K562 (cell line): ENCODE results near the gene KCNS1. TPM values are rescaled to one million over a fixed set of nuclear protein-coding genes. Genes with fewer than 3 reads are reported as not detected.

Experiments used
- ATAC-seq: fragments of 200-7000 bp; cut with Tn5 transposase; 3 replicates; pipeline ENCODE4 v1.9.1; 2020; ENCODE audit warnings: moderate library complexity
- BruUV-seq: library from RNA; stranded (reverse); fragments of 400-500 nt; replicated peaks from 2 replicates; lab custom pipeline; 2021; lab: Mats Ljungman, UMichigan
- CTCF ChIA-PET: fragments of 300-600 bp; formaldehyde crosslinking; extraction: SDS; loops from one replicate; lab custom pipeline; 2021; ENCODE audit warnings: low intra/inter-chr PET ratio; lab: Yijun Ruan, JAX
- POLR2A ChIA-PET: fragments of 300-600, 350-650 bp; sonication (Branson Sonifier 250); formaldehyde crosslinking; extraction: SDS; loops from one replicate; lab custom pipeline; 2021; ENCODE audit warnings: antibody characterized with exemption, inconsistent platforms; lab: Yijun Ruan, JAX
- DNase-seq, 4 experiments: peaks; one replicate each; pipeline versions ENCODE4 v3.0.0 to v3.0.0-alpha.2; 2011 to 2018; ENCODE audit warnings: low spot score in 3 of 4, mixed read lengths in 3 of 4; ENCODE audit errors: extremely low read depth in 1 of 4
- FAIRE-seq: peaks from 2 replicates; lab custom pipeline; 2011; peaks lifted over from hg19 to GRCh38; lab: Jason Lieb, UNC
- H2AFZ ChIP-seq: 2 replicates; pipeline ENCODE4 v1.6.0; 2011; ENCODE audit warnings: low read depth, low read length, control low read depth, inconsistent platforms
- H3K27ac ChIP-seq: fragments of 200-600 bp; 3 replicates; pipeline ENCODE4 v1.8.0; 2011; ENCODE audit warnings: low read depth, mild to moderate bottlenecking, control low read depth, inconsistent platforms, low read length, moderate library complexity, mixed read lengths; ENCODE audit errors: extremely low read depth
- H3K27me3 ChIP-seq, 2 experiments: fragments of 300-600 bp in 1 of 2; 2 replicates in 1 of 2; 3 replicates in 1 of 2; pipeline versions ENCODE4 v1.6.0 to v1.8.0; 2011; ENCODE audit warnings: inconsistent platforms in 2 of 2, low read length in 2 of 2, mild to moderate bottlenecking in 1 of 2, mixed read lengths in 1 of 2, moderate library complexity in 1 of 2; ENCODE audit not compliant: control insufficient read depth in 2 of 2, insufficient read depth in 2 of 2
- H3K36me3 ChIP-seq: fragments of 300-600 bp; 3 replicates; pipeline ENCODE4 v1.8.0; 2011; ENCODE audit warnings: mild to moderate bottlenecking, low read length, inconsistent platforms; ENCODE audit not compliant: control insufficient read depth, insufficient read depth
- H3K4me1 ChIP-seq, 2 experiments: fragments of 200-600 bp in 1 of 2; replicated peaks in 1 of 2; 2 replicates in 1 of 2; 3 replicates in 1 of 2; pipeline versions ENCODE4 v1.5.1 to v1.8.0; 2011; ENCODE audit warnings: inconsistent platforms in 2 of 2, low read length in 2 of 2, mild to moderate bottlenecking in 1 of 2, mixed read lengths in 1 of 2, moderate library complexity in 1 of 2; ENCODE audit not compliant: control insufficient read depth in 2 of 2, insufficient read depth in 2 of 2
- H3K4me2 ChIP-seq: 2 replicates; pipeline ENCODE4 v1.6.1; 2011; ENCODE audit warnings: low read length, control low read depth, inconsistent platforms, mixed read lengths; ENCODE audit not compliant: insufficient read depth
- H3K4me3 ChIP-seq: fragments of 200-600 bp; sonication (generic), shearing (Covaris generic); 2 replicates; pipeline ENCODE4 v1.5.1; 2016; ENCODE audit warnings: control low read depth, inconsistent platforms
- H3K79me2 ChIP-seq: fragments of 200-600 bp; 3 replicates; pipeline ENCODE4 v1.8.0; 2011; ENCODE audit warnings: low read length, inconsistent platforms; ENCODE audit not compliant: control insufficient read depth, insufficient read depth
- H3K9ac ChIP-seq, 2 experiments: 2 replicates each; pipeline versions ENCODE4 v1.6.0 to v1.6.1; 2011; ENCODE audit warnings: low read depth in 2 of 2, low read length in 2 of 2, control low read depth in 1 of 2, inconsistent platforms in 1 of 2, mild to moderate bottlenecking in 1 of 2, mixed read lengths in 1 of 2; ENCODE audit not compliant: insufficient read depth in 1 of 2
- H3K9me1 ChIP-seq: one replicate; pipeline ENCODE4 v1.6.0; 2011; ENCODE audit warnings: inconsistent platforms, mild to moderate bottlenecking, low read length, moderate library complexity; ENCODE audit not compliant: control insufficient read depth, insufficient read depth
- H3K9me3 ChIP-seq: replicated peaks from 2 replicates; pipeline ENCODE4 v1.5.1; 2011; ENCODE audit warnings: low read depth, low read length, inconsistent platforms; ENCODE audit not compliant: control insufficient read depth, insufficient read depth
- H4K20me1 ChIP-seq: replicated peaks from 2 replicates; pipeline ENCODE4 v1.6.1; 2011; ENCODE audit warnings: low read length, inconsistent platforms, mixed read lengths; ENCODE audit not compliant: control insufficient read depth, insufficient read depth
- ATF7 ChIP-seq: fragments of 450-650 bp; IDR thresholded peaks from 2 replicates; pipeline ENCODE4 v1.7.1; 2014; ENCODE audit warnings: mild to moderate bottlenecking, moderate library complexity
- ZBED1 ChIP-seq: IDR thresholded peaks from 2 replicates; pipeline ENCODE4 v1.6.1; 2014
- WGBS: fragments of 100-300 bp; shearing (Covaris generic); methylation state at CpG from one replicate; pipeline ENCODE4 v1.1.6; 2016; ENCODE audit warnings: low coverage, mixed read lengths; ENCODE audit not compliant: insufficient coverage; ENCODE audit errors: missing lambda C conversion rate; 5-methylcytosine and 5-hydroxymethylcytosine counted together
- in situ Hi-C: fragments of 300-500 bp; cut with MboI; formaldehyde crosslinking; loops from 4 replicates; pipeline ENCODE4 v1.15.0; 2018; ENCODE audit warnings: inconsistent platforms, mixed read lengths
- intact Hi-C: fragments of 100-400 bp; cut with micrococcal nuclease; formaldehyde crosslinking; loops from 2 replicates; pipeline ENCODE4 v1.14.2; 2022
- polyA plus RNA-seq, 8 experiments: library from polyadenylated mRNA; depleted of rRNA in 4 of 8; stranded (reverse) in 5 of 8; unstranded in 3 of 8; fragments of >200 nt; fragmentation: Nextera tagmentation in 2 of 8; fragmentation: Illumina TruSeq in 1 of 8; extraction: Ambion mirVana in 2 of 8; extraction: Trizol in 1 of 8; gene quantifications; 2 replicates each; pipeline versions ENCODE4 v1.2.1 to v1.2.3, GENCODE V29; 2011 to 2014; ENCODE audit warnings: inconsistent platforms in 1 of 8, missing spikeins in 1 of 8
- total RNA-seq, 7 experiments: library from RNA; depleted of rRNA in 6 of 7; stranded (reverse); fragments of >200 nt in 6 of 7; fragmentation: Illumina TruSeq in 2 of 7; extraction: Trizol in 2 of 7; gene quantifications; 2 replicates each; pipeline versions ENCODE4 v1.2.1 to v1.2.3, GENCODE V29; 2011 to 2021; ENCODE audit warnings: low replicate concordance in 1 of 7
- TF ChIP-seq, protein P1 (sequence below), 2 experiments: fragments of 450-650 bp; IDR thresholded peaks; 2 replicates each; pipeline ENCODE4 v1.6.1; 2018; ENCODE audit warnings: mild to moderate bottlenecking in 2 of 2, low read depth in 1 of 2; ENCODE audit not compliant: partially characterized antibody in 2 of 2
- TF ChIP-seq, protein P2 (sequence below), 3 experiments: fragments of 200-800 bp in 1 of 3; sonication (Bioruptor generic) in 1 of 3; sonication (generic) in 1 of 3; formaldehyde crosslinking in 1 of 3; IDR thresholded peaks; 2 replicates each; pipeline versions ENCODE4 v1.6.1 to v1.8.0; 2016 to 2022; ENCODE audit warnings: mild to moderate bottlenecking in 2 of 3, missing compliant biosample characterization in 2 of 3, missing genetic modification characterization in 2 of 3, missing genetic modification reagents in 1 of 3
- TF ChIP-seq, protein P3 (sequence below): sonication (generic); formaldehyde crosslinking; IDR thresholded peaks from 2 replicates; pipeline ENCODE4 v1.8.1; 2022; ENCODE audit warnings: missing genetic modification reagents
- TF ChIP-seq, protein P4 (sequence below): fragments of 250-450 bp; sonication (Bioruptor Pico); IDR thresholded peaks from 2 replicates; pipeline ENCODE4 v1.4.0; 2020

KCNS1 gene
- total and polyA plus RNA-seq, 9 of the 15 experiments (the other 6 are each of a cell fraction or from before 2014, with no cell fraction given), result not detected

DNA sequence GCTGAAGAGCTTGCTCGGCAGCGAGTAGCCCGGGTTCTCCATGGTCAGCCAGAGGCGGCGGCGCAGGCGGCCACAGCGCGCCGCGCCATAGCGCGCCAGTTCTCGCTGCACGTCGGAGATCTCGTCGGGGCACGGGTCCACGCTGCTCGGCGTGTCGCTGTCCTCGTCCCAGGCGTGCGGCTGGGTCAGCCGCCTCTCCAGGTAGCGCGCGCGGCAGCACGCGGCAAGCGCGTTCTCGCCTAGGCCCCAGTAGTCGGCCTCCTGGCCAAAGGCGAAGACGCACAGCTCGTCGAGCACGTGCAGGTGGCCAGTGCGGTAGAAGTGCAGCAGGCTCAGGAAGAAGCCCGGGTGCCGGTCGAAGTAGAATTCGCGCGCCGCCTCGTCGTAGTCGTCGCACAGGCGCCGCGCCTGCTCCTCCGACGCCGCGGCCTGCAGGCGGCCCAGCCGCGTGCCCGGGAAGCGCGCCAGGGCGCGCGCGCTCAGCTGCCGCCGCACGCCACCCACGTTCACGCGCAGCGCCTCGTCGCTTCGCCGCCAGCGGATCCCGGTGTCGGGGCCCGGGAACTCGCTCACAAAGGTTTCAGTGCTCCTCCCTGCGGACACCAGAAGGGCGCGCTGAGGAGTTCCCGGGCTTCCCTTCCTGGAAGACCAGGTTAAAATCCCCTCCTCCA, 2.7 kb downstream of the KCNS1 start:
- peaks cover 21 to 29% of the 10 kb centered on the region in 2 experiments for H3K27me3 ChIP-seq
- ChIA-PET CTCF (no interaction called here), POLR2A (no interaction called here)
- in situ Hi-C loops, result no loop called here
- no peak for DNase-seq
- H3K4me3 ChIP-seq, result no peak overlapping the region
- no peaks in the 10 kb centered on the region for H3K9me1 ChIP-seq
- no TSS peak for BruUV-seq
- TF ChIP-seq ATF7 (no peak), ZBED1 (no peak)
- TF ChIP-seq, protein P1, sequence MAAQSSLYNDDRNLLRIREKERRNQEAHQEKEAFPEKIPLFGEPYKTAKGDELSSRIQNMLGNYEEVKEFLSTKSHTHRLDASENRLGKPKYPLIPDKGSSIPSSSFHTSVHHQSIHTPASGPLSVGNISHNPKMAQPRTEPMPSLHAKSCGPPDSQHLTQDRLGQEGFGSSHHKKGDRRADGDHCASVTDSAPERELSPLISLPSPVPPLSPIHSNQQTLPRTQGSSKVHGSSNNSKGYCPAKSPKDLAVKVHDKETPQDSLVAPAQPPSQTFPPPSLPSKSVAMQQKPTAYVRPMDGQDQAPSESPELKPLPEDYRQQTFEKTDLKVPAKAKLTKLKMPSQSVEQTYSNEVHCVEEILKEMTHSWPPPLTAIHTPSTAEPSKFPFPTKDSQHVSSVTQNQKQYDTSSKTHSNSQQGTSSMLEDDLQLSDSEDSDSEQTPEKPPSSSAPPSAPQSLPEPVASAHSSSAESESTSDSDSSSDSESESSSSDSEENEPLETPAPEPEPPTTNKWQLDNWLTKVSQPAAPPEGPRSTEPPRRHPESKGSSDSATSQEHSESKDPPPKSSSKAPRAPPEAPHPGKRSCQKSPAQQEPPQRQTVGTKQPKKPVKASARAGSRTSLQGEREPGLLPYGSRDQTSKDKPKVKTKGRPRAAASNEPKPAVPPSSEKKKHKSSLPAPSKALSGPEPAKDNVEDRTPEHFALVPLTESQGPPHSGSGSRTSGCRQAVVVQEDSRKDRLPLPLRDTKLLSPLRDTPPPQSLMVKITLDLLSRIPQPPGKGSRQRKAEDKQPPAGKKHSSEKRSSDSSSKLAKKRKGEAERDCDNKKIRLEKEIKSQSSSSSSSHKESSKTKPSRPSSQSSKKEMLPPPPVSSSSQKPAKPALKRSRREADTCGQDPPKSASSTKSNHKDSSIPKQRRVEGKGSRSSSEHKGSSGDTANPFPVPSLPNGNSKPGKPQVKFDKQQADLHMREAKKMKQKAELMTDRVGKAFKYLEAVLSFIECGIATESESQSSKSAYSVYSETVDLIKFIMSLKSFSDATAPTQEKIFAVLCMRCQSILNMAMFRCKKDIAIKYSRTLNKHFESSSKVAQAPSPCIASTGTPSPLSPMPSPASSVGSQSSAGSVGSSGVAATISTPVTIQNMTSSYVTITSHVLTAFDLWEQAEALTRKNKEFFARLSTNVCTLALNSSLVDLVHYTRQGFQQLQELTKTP (IDR thresholded peaks at IDR 0.05; ENCODE audit: low read depth in 1 of 2, partially characterized antibody in 2 of 2), result no peak
- TF ChIP-seq, protein P2, sequence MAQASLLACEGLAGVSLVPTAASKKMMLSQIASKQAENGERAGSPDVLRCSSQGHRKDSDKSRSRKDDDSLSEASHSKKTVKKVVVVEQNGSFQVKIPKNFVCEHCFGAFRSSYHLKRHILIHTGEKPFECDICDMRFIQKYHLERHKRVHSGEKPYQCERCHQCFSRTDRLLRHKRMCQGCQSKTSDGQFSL (CRISPR knock-in tag; IDR thresholded peaks at IDR 0.05), result no peak
- TF ChIP-seq, protein P2 (tag; IDR thresholded peaks at IDR 0.05), result no peak
- TF ChIP-seq, protein P3, sequence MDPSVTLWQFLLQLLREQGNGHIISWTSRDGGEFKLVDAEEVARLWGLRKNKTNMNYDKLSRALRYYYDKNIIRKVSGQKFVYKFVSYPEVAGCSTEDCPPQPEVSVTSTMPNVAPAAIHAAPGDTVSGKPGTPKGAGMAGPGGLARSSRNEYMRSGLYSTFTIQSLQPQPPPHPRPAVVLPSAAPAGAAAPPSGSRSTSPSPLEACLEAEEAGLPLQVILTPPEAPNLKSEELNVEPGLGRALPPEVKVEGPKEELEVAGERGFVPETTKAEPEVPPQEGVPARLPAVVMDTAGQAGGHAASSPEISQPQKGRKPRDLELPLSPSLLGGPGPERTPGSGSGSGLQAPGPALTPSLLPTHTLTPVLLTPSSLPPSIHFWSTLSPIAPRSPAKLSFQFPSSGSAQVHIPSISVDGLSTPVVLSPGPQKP (CRISPR knock-in tag), result no peak
- TF ChIP-seq, protein P4, sequence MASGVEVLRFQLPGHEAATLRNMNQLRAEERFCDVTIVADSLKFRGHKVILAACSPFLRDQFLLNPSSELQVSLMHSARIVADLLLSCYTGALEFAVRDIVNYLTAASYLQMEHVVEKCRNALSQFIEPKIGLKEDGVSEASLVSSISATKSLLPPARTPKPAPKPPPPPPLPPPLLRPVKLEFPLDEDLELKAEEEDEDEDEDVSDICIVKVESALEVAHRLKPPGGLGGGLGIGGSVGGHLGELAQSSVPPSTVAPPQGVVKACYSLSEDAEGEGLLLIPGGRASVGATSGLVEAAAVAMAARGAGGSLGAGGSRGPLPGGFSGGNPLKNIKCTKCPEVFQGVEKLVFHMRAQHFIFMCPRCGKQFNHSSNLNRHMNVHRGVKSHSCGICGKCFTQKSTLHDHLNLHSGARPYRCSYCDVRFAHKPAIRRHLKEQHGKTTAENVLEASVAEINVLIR, result no peak
- TF ChIP-seq, all 486 proteins: peak for 0
- 71% methylated on average over 30 of the region's 91 CpGs for whole genome bisulfite sequencing
- Histone ChIP-seq H2AFZ (no peak overlapping the region), H3K4me1 (peaks cover 0 to 16% of the 10 kb centered on the region in 2 experiments; a peak in 1 of 5 replicates), H3K9ac (no peak overlapping the region), H3K27ac (no peak overlapping the region), H4K20me1 (no peaks in the 10 kb centered on the region), H3K36me3 (no peaks in the 10 kb centered on the region), H3K4me2 (no peak overlapping the region), H3K79me2 (no peaks in the 10 kb centered on the region), H3K9me3 (no peaks in the 10 kb centered on the region)
- intact Hi-C loops, result loop anchor here (10.0 kb wide), 1 partner anchor 183 kb away; the partner anchor contains the start of gene PABPC1L
- FAIRE-seq (no peak), ATAC-seq (no peak)
